CD4-positive, alpha-beta memory T cell (primary cell): Measurements from ENCODE around the gene CGGBP1. TPM values are rescaled to one million over a fixed set of nuclear protein-coding genes. Genes with fewer than 3 reads are reported as not detected.

ENCODE experiments used
- CTCF ChIA-PET: fragments of 350-600 bp; sonication (Branson Sonifier 250); formaldehyde crosslinking; loops from one replicate; lab custom pipeline; 2021; ENCODE audit warnings: inconsistent platforms; ENCODE audit not compliant: partially characterized antibody; lab: Charles Lee
- POLR2A ChIA-PET: fragments of 350-600 bp; sonication (Branson Sonifier 250); formaldehyde crosslinking; loops from one replicate; lab custom pipeline; 2021; ENCODE audit not compliant: partially characterized antibody; lab: Charles Lee
- DNase-seq, 5 donors: peaks; one replicate each; pipeline versions ENCODE4 v3.0.0 to v3.0.0-alpha.2; 2020 to 2022; ENCODE audit warnings: mixed read lengths in 1 of 5
- H3K27ac ChIP-seq: one replicate; pipeline ENCODE4 v1.7.0; 2013; ENCODE audit warnings: low read depth, low read length
- H3K27me3 ChIP-seq: 2 replicates; pipeline ENCODE4 v1.7.0; 2013; ENCODE audit warnings: mild to moderate bottlenecking, low read length, moderate library complexity; ENCODE audit not compliant: insufficient read depth
- H3K36me3 ChIP-seq: 2 replicates; pipeline ENCODE4 v1.7.0; 2013; ENCODE audit warnings: mild to moderate bottlenecking, low read length, moderate library complexity; ENCODE audit not compliant: insufficient read depth
- H3K4me1 ChIP-seq: 2 replicates; pipeline ENCODE4 v1.7.0; 2013; ENCODE audit warnings: mild to moderate bottlenecking, low read length, moderate library complexity; ENCODE audit not compliant: insufficient read depth
- H3K4me3 ChIP-seq, 2 donors: one replicate each; pipeline ENCODE4 v1.7.0; 2013; ENCODE audit warnings: low read length in 2 of 2, mild to moderate bottlenecking in 1 of 2
- H3K9me3 ChIP-seq, 2 donors: one replicate each; pipeline ENCODE4 v1.7.0; 2013; ENCODE audit warnings: low read length in 2 of 2, control low read depth in 1 of 2; ENCODE audit not compliant: control insufficient read depth in 1 of 2
- H3K27ac Mint-ChIP-seq, 7 donors: one replicate each; pipeline ENCODE4 v1.8.0; 2020 to 2021; ENCODE audit warnings: mixed read lengths in 7 of 7, mild to moderate bottlenecking in 6 of 7, inconsistent platforms in 3 of 7, moderate library complexity in 3 of 7
- H3K27me3 Mint-ChIP-seq, 2 donors: one replicate each; pipeline ENCODE4 v1.8.0; 2020 to 2021; ENCODE audit warnings: mixed read lengths in 2 of 2
- H3K36me3 Mint-ChIP-seq, 2 donors: one replicate each; pipeline ENCODE4 v1.8.0; 2020 to 2021; ENCODE audit warnings: mixed read lengths in 2 of 2, inconsistent platforms in 1 of 2, mild to moderate bottlenecking in 1 of 2
- H3K4me1 Mint-ChIP-seq, 4 donors: one replicate each; pipeline ENCODE4 v1.8.0; 2020 to 2021; ENCODE audit warnings: mixed read lengths in 4 of 4, mild to moderate bottlenecking in 1 of 4
- H3K4me3 Mint-ChIP-seq, 8 donors: one replicate each; pipeline ENCODE4 v1.8.0; 2020 to 2021; ENCODE audit warnings: mixed read lengths in 8 of 8, mild to moderate bottlenecking in 7 of 8, moderate library complexity in 6 of 8, inconsistent platforms in 3 of 8
- H3K9me3 Mint-ChIP-seq, 8 donors: one replicate each; pipeline ENCODE4 v1.8.0; 2020 to 2021; ENCODE audit warnings: mixed read lengths in 8 of 8, mild to moderate bottlenecking in 5 of 8, inconsistent platforms in 3 of 8, moderate library complexity in 1 of 8
- intact Hi-C: fragments of 100-400 bp; cut with micrococcal nuclease; formaldehyde crosslinking; loops from one replicate; pipeline ENCODE4 v1.15.1; 2023
- polyA plus RNA-seq, 2 donors: library from polyadenylated mRNA; unstranded; fragments of 300-500 nt; fragmentation: Illumina TruSeq; gene quantifications; one replicate each; pipeline ENCODE4 v1.2.3, GENCODE V29; 2021
- total RNA-seq, 2 experiments: library from RNA; stranded (reverse); gene quantifications; one replicate each; pipeline ENCODE4 v1.2.3, GENCODE V29; 2021

Gene CGGBP1
- total and polyA plus RNA-seq, 4 experiments from 2014 or later, result 94.2 to 159 (median 123) TPM

DNA sequence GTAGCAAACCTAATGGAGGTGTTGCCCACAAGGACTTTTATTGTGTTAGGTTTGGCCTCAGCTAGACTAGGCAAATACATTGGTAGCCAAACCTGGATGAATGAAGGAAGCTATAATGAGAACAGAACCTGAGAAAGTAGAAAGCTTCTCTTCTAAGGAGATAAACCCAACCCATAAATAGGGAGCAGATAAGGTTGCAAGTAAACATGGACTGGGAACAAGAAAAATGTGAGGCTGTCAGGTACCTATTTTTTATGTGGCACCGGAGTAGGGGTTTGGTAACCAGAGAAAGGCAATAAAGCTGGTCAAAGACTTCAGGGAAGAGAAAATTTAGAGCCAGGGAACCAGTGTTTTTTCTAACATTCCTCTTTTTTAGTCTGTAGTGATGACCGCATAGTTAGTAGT, 25.3 kb upstream of the CGGBP1 start:
- peaks cover 21 to 50% (median 37%) of the 10 kb centered on the region in 4 donors for H3K4me1 Mint-ChIP-seq
- Histone ChIP-seq H3K36me3 (peaks cover 7% of the 10 kb centered on the region), H3K27ac (no peak overlapping the region), H3K4me3 (no peak overlapping the region), H3K4me1 (peaks cover 11% of the 10 kb centered on the region), H3K9me3 (no peaks in the 10 kb centered on the region), H3K27me3 (no peaks in the 10 kb centered on the region)
- H3K36me3 Mint-ChIP-seq, result peaks cover 15% of the 10 kb centered on the region in 2 donors
- no peak for DNase-seq
- intact Hi-C loops, result no loop called here
- H3K27me3 Mint-ChIP-seq, result no peaks in the 10 kb centered on the region
- no peaks in the 10 kb centered on the region for H3K9me3 Mint-ChIP-seq
- no peak overlapping the region for H3K4me3 Mint-ChIP-seq
- ChIA-PET CTCF (no interaction called here), POLR2A (no interaction called here)
- H3K27ac Mint-ChIP-seq, result peak overlapping the region in 1 of 7 donors; percentile 58

DNA sequence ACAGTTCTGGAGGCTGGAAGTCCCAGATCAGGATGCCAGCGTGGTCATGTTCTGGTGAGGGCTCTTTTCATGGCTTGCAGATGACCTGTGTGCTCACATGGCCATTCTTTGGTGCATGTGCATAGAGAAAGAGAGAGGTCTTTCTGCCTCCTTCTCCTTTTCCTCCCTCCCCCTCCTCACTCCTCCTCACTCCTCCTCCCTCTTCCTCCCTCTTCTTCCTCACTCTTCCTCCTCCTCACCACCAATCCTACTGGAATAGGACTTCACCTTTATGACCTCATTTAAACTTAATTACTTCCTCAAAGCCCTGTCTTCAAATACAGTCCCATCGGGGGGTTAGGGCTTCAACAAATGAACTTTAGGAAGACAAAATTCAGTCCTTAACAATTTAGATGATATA, 24.0 kb upstream of the CGGBP1 start:
- peaks cover 29 to 61% (median 48%) of the 10 kb centered on the region in 4 donors for H3K4me1 Mint-ChIP-seq
- Histone ChIP-seq H3K9me3 (no peaks in the 10 kb centered on the region), H3K27me3 (no peaks in the 10 kb centered on the region), H3K4me1 (peaks cover 24% of the 10 kb centered on the region), H3K4me3 (no peak overlapping the region), H3K36me3 (peaks cover 7% of the 10 kb centered on the region), H3K27ac (no peak overlapping the region)
- H3K4me3 Mint-ChIP-seq, result no peak overlapping the region
- H3K9me3 Mint-ChIP-seq, result no peaks in the 10 kb centered on the region
- no peak overlapping the region for H3K27ac Mint-ChIP-seq
- ChIA-PET POLR2A (no interaction called here), CTCF (no interaction called here)
- peaks cover 9 to 12% of the 10 kb centered on the region in 2 donors for H3K36me3 Mint-ChIP-seq
- no peak for DNase-seq
- intact Hi-C loops, result no loop called here
- H3K27me3 Mint-ChIP-seq, result no peaks in the 10 kb centered on the region

DNA sequence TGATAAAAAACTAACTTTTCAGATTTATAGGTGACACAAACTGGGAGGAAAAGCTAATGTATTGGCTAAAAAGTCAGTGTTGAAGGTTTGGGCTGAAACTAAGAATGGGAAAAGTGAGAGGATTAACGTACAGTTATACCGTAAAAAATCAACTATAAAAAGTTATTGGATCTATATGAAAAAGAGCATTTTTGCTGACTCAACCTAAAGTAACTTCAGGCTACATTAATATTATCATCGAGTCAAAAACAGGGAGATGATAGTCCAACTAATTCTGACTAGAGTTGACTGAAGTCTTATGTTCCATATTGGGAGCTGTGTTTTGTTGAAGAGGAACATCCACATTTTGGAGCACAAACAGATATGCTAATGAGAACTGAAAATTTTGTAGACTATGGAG, 20.1 kb upstream of the CGGBP1 start:
- intact Hi-C loops, result no loop called here
- CTCF ChIA-PET, result no interaction called here
- Mint-ChIP-seq H3K27ac (peak overlapping the region in 1 of 7 donors; percentile 57), H3K27me3 (no peaks in the 10 kb centered on the region), H3K4me3 (no peak overlapping the region), H3K9me3 (peaks cover 0 to 1% (median 0%) of the 10 kb centered on the region in 8 donors), H3K36me3 (peaks cover 3 to 5% of the 10 kb centered on the region in 2 donors), H3K4me1 (peaks cover 48 to 84% (median 68%) of the 10 kb centered on the region in 4 donors)
- Histone ChIP-seq H3K4me1 (peaks cover 33% of the 10 kb centered on the region), H3K27me3 (no peaks in the 10 kb centered on the region), H3K9me3 (no peaks in the 10 kb centered on the region), H3K4me3 (no peak overlapping the region), H3K36me3 (no peaks in the 10 kb centered on the region), H3K27ac (no peak overlapping the region)
- POLR2A ChIA-PET, result interaction anchor here (1.3 kb wide), 1 partner anchor 20 kb away, joined by 4 read pairs; the partner anchor contains the start of genes CGGBP1 and ZNF654
- DNase-seq, result no peak

- Histone ChIP-seq H3K36me3 (no peaks in the 10 kb centered on the region), H3K9me3 (no peaks in the 10 kb centered on the region), H3K4me3 (no peak overlapping the region), H3K4me1 (peaks cover 35% of the 10 kb centered on the region), H3K27ac (no peak overlapping the region), H3K27me3 (no peaks in the 10 kb centered on the region)
- Mint-ChIP-seq H3K27ac (peak overlapping the region in 1 of 7 donors; percentile 9), H3K4me3 (peak overlapping the region in 1 of 8 donors; percentile 7), H3K9me3 (peaks cover 0 to 5% (median 0%) of the 10 kb centered on the region in 8 donors), H3K27me3 (no peaks in the 10 kb centered on the region), H3K36me3 (peaks cover 6 to 8% of the 10 kb centered on the region in 2 donors), H3K4me1 (peaks cover 54 to 86% (median 70%) of the 10 kb centered on the region in 4 donors)
- ChIA-PET CTCF (no interaction called here), POLR2A (no interaction called here)
- no peak for DNase-seq
- intact Hi-C loops, result no loop called here
Measured at GRCh38 chr3:88076712-88077111, 17.9 kb upstream of the CGGBP1 start.

- Histone ChIP-seq H3K27me3 (no peaks in the 10 kb centered on the region), H3K36me3 (no peaks in the 10 kb centered on the region), H3K27ac (no peak overlapping the region), H3K4me1 (peaks cover 30% of the 10 kb centered on the region), H3K9me3 (no peaks in the 10 kb centered on the region), H3K4me3 (no peak overlapping the region)
- Mint-ChIP-seq H3K9me3 (peaks cover 0 to 10% (median 0%) of the 10 kb centered on the region in 8 donors), H3K4me1 (peaks cover 48 to 78% (median 62%) of the 10 kb centered on the region in 4 donors), H3K27me3 (no peaks in the 10 kb centered on the region), H3K27ac (peak overlapping the region in 3 of 7 donors; percentile 0 to 38 (median 13)), H3K36me3 (peaks cover 6 to 11% of the 10 kb centered on the region in 2 donors), H3K4me3 (peak overlapping the region in 1 of 8 donors; percentile 23)
- DNase-seq, result no peak
- CTCF ChIA-PET, result no interaction called here
- POLR2A ChIA-PET, result no interaction called here
- intact Hi-C loops, result no loop called here
Measured at GRCh38 chr3:88075497-88075896, 16.7 kb upstream of the CGGBP1 start.

- Mint-ChIP-seq H3K9me3 (peaks cover 0 to 10% (median 0%) of the 10 kb centered on the region in 8 donors), H3K4me1 (peaks cover 47 to 75% (median 61%) of the 10 kb centered on the region in 4 donors), H3K36me3 (peaks cover 6 to 11% of the 10 kb centered on the region in 2 donors), H3K27ac (peak overlapping the region in 2 of 7 donors; percentile 20 to 43), H3K4me3 (peak overlapping the region in 2 of 8 donors; percentile 6 to 31), H3K27me3 (no peaks in the 10 kb centered on the region)
- no peak overlapping the region for H3K4me3 ChIP-seq
- CTCF ChIA-PET, result no interaction called here
- DNase-seq, result no peak
- intact Hi-C loops, result no loop called here
- POLR2A ChIA-PET, result no interaction called here
- H3K9me3 ChIP-seq, result no peaks in the 10 kb centered on the region
- H3K4me1 ChIP-seq, result peaks cover 30% of the 10 kb centered on the region
- H3K27ac ChIP-seq, result no peak overlapping the region
- no peaks in the 10 kb centered on the region for H3K36me3 ChIP-seq
- no peaks in the 10 kb centered on the region for H3K27me3 ChIP-seq
Measured at GRCh38 chr3:88075072-88075471, 16.3 kb upstream of the CGGBP1 start.

GRCh38 chr3:88061746-88062145, 2.9 kb upstream of the CGGBP1 start:
- H3K4me1 ChIP-seq, result peaks cover 52% of the 10 kb centered on the region
- DNase-seq, result no peak
- no peaks in the 10 kb centered on the region for H3K9me3 ChIP-seq
- Mint-ChIP-seq H3K4me1 (peaks cover 31 to 73% (median 47%) of the 10 kb centered on the region in 4 donors), H3K27ac (no peak overlapping the region), H3K9me3 (peaks cover 0 to 2% (median 0%) of the 10 kb centered on the region in 8 donors), H3K4me3 (peak overlapping the region; percentile 4 to 65 (median 50)), H3K27me3 (no peaks in the 10 kb centered on the region), H3K36me3 (peaks cover 8 to 25% of the 10 kb centered on the region in 2 donors)
- POLR2A ChIA-PET, result interaction anchor here (4.8 kb wide), 1 partner anchor 88 kb away, joined by 103 read pairs; the partner anchor contains the start of gene C3orf38
- CTCF ChIA-PET, result interaction anchor here (2.3 kb wide), 1 partner anchor 51 kb away, joined by 7 read pairs; no protein-coding TSS in a partner anchor
- H3K27ac ChIP-seq, result no peak overlapping the region
- no peaks in the 10 kb centered on the region for H3K27me3 ChIP-seq
- intact Hi-C loops, result no loop called here
- H3K36me3 ChIP-seq, result no peaks in the 10 kb centered on the region
- no peak overlapping the region for H3K4me3 ChIP-seq
